Cardiac fibroblast (primary cell): ENCODE results near the gene ALK.

ENCODE experiments used
- DNase-seq, 2 donors: peaks; one replicate each; pipeline versions ENCODE4 v3.0.0 to v3.0.0-alpha.2; 2010; ENCODE audit warnings: low read depth in 2 of 2
- H3K4me3 ChIP-seq, 2 donors: replicated peaks in 1 of 2; 1 replicate in 1 of 2; 2 replicates in 1 of 2; pipeline ENCODE4 v1.5.1; 2011; ENCODE audit warnings: low read depth in 2 of 2, low read length in 2 of 2, mild to moderate bottlenecking in 2 of 2, moderate library complexity in 1 of 2
- CTCF ChIP-seq: IDR thresholded peaks from one replicate; pipeline ENCODE4 v1.5.1; 2011; ENCODE audit warnings: low read depth, mild to moderate bottlenecking, low read length, inconsistent platforms

ALK gene

GRCh38 chr2:29570539-29570938 is 350.8 kb downstream of the ALK start:
- no peak for TF ChIP-seq CTCF
- DNase-seq, result no peak
- H3K4me3 ChIP-seq, result no peak overlapping the region

- DNase-seq, result no peak
- no peak for TF ChIP-seq CTCF
- no peak overlapping the region for H3K4me3 ChIP-seq
Measured at GRCh38 chr2:29567906-29568520, 353.4 kb downstream of the ALK start.

- no peak for DNase-seq
- H3K4me3 ChIP-seq, result no peak overlapping the region
- TF ChIP-seq CTCF, result no peak
Measured at GRCh38 chr2:29563697-29564096, 357.7 kb downstream of the ALK start.

- no peak for TF ChIP-seq CTCF
- no peak overlapping the region for H3K4me3 ChIP-seq
- no peak for DNase-seq
Measured at GRCh38 chr2:29562896-29563295, 358.5 kb downstream of the ALK start.

GRCh38 chr2:29562319-29562718 is 359.1 kb downstream of the ALK start:
- TF ChIP-seq CTCF, result no peak
- no peak for DNase-seq

GRCh38 chr2:29561628-29562027 is 359.8 kb downstream of the ALK start:
- no peak for TF ChIP-seq CTCF
- no peak for DNase-seq
- H3K4me3 ChIP-seq, result no peak overlapping the region

More at GRCh38 chr2:29562319-29562718, 359.1 kb downstream of the ALK start:
- no peak overlapping the region for H3K4me3 ChIP-seq

GRCh38 chr2:29561181-29561580 is 360.2 kb downstream of the ALK start:
- DNase-seq, result peak in 1 of 2 donors; percentile 18
- H3K4me3 ChIP-seq, result no peak overlapping the region
- no peak for TF ChIP-seq CTCF
